Ishikawa (cell line): ENCODE data around the gene ANKRD27.

Experiments
- EP300 ChIP-seq: IDR thresholded peaks from 2 replicates; pipeline ENCODE4 v1.6.1; 2012; ENCODE audit warnings: borderline replicate concordance
- NFIC ChIP-seq: IDR thresholded peaks from 2 replicates; pipeline ENCODE4 v1.6.1; 2012
- TAF1 ChIP-seq: IDR thresholded peaks from 2 replicates; pipeline ENCODE4 v1.6.1; 2012; ENCODE audit warnings: low read depth, mild to moderate bottlenecking
- TEAD4 ChIP-seq: IDR thresholded peaks from 2 replicates; pipeline ENCODE4 v1.6.1; 2012
- YY1 ChIP-seq: IDR thresholded peaks from 2 replicates; pipeline ENCODE4 v1.6.1; 2012; ENCODE audit warnings: low read depth

- TF ChIP-seq YY1 (no peak), TAF1 (no peak), EP300 (no peak), TEAD4 (no peak), NFIC (no peak)
These were observed 59.4 kb downstream of the ANKRD27 start for GRCh38 chr19:32615569-32615968.
